Inflammatory macrophage (primary cell): ENCODE data around the gene SPRN.
A peak's percentile ranks its signal among the peaks of the same experiment; 100 is the strongest.
"Not testable (repeated sequence)": the region's sequence is repeated elsewhere in the genome, so short reads cannot be mapped to it uniquely, and the experiment has no call there.

Source experiments
- DNase-seq, 2 donors: peaks; one replicate each; pipeline ENCODE4 v3.0.0-alpha.2; 2020 to 2022

The SPRN gene

GRCh38 chr10:133439517-133440461 is 15.4 kb upstream of the SPRN start:
- no peak for DNase-seq

GRCh38 chr10:133438711-133439273 is 14.4 kb upstream of the SPRN start:
- peak; percentile 50 to 52 for DNase-seq

GRCh38 chr10:133432789-133433188 is 8.4 kb upstream of the SPRN start:
- DNase-seq = not testable (repeated sequence)

GRCh38 chr10:133431888-133432613 is 7.6 kb upstream of the SPRN start:
- DNase-seq = not testable (repeated sequence)

- not testable (repeated sequence) for DNase-seq
These were observed 5.1 kb upstream of the SPRN start for GRCh38 chr10:133429571-133429970.

- not testable (repeated sequence) for DNase-seq
These were observed 323 bp downstream of the SPRN start for GRCh38 chr10:133424102-133424501.

- DNase-seq = no peak
These were observed 1.3 kb downstream of the SPRN start for GRCh38 chr10:133422807-133423771.

GRCh38 chr10:133422223-133422806 is 2.1 kb downstream of the SPRN start:
- no peak for DNase-seq

- no peak for DNase-seq
These were observed 2.8 kb downstream of the SPRN start for GRCh38 chr10:133421336-133422222.

GRCh38 chr10:133420579-133420978 is 3.8 kb downstream of the SPRN start:
- DNase-seq = no peak

- no peak for DNase-seq
These were observed 4.4 kb downstream of the SPRN start for GRCh38 chr10:133420028-133420427.

- no peak for DNase-seq
These were observed 5.0 kb downstream of the SPRN start for GRCh38 chr10:133419211-133419950.

GRCh38 chr10:133418289-133418993 is 6.0 kb downstream of the SPRN start:
- DNase-seq = no peak

GRCh38 chr10:133415752-133416151 is 8.7 kb downstream of the SPRN start:
- DNase-seq = no peak

- not testable (repeated sequence) for DNase-seq
These were observed 10.0 kb downstream of the SPRN start for GRCh38 chr10:133414401-133414800.

GRCh38 chr10:133412381-133412711 is 12.1 kb downstream of the SPRN start:
- DNase-seq = no peak

GRCh38 chr10:133411523-133412380 is 12.7 kb downstream of the SPRN start:
- DNase-seq = no peak

GRCh38 chr10:133405844-133406527 is 18.4 kb downstream of the SPRN start:
- no peak for DNase-seq
